Measurements from ENCODE around the gene ACIN1.

Gene ACIN1

DNA sequence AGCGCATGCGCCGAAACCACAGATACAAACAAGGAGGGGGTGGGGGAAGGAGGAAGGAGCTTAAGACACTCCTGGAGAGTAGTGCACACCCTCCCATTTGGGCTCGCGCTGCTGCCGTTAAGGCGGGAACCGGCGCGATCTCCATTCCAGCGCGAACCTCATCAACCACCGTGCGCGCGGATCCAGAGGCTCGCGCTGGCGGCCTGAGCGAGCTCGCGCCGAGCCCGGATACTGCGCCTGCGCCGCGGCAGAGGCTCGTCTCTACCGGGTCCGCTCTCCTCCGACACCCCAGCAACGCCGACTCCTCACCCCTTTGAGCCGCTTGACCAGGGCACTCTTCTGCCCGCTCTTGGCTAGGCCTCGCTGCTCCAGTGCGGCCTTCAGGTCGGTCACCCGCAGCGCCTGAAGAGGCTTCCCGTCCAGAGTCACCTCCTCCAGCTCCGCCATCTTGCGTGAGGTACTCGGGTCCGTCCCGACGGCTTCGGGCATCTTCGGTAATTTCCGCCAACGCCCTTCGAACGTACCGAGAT lies at the start of gene ACIN1:
Gene ACIN1, minus strand, starts transcription at position 471 of the 530 bp plus-strand sequence. Its CDS starts 24 bp downstream, at position 447.
- DNase-seq, result peak; percentile 63

- no peak for DNase-seq
These were observed 49.0 kb upstream of the ACIN1 start for GRCh38 chr14:23143911-23144310.

DNA sequence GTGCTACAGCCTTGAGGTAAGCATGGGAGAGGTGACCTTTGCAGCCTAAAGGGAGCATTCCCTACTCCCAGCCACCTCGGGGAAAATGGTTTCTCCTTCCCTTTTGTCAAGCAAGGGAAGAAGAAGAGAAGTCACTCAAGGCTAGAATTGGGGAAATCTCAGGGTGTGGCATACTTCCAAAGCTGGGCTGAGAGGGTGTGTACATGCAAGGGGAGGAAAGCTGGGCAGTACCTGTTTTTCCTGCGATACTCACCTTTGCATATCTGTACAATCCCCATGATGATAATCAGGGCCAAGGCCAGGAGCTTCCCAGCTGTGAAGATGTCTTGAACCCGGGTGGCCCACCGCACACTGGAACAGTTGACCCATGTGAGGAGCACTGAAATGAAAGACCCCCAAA lies 47.9 kb upstream of the ACIN1 start:
- no peak for DNase-seq

GRCh38 chr14:23141706-23142444 lies 46.9 kb upstream of the ACIN1 start:
- DNase-seq, result no peak

DNA sequence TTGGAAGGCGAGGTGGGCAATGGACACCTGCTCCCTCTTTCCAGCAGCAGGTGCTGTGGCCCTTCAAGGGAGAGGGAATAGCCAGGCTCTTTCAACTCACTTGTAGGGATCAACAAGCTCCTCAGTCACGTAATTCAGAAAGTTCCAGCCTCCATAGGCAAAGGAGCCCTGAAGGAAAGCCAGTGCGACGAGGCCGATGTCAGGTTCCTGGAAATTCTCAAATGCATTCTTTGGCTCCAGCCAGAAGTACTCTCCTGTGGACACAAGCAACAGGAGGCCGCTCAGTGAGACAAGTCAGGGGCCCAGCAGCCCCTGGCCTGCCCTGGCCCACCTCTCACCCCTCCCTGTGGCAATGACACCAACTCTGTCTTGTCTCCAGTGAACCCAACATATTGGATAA lies 45.4 kb upstream of the ACIN1 start:
- no peak for DNase-seq

DNA sequence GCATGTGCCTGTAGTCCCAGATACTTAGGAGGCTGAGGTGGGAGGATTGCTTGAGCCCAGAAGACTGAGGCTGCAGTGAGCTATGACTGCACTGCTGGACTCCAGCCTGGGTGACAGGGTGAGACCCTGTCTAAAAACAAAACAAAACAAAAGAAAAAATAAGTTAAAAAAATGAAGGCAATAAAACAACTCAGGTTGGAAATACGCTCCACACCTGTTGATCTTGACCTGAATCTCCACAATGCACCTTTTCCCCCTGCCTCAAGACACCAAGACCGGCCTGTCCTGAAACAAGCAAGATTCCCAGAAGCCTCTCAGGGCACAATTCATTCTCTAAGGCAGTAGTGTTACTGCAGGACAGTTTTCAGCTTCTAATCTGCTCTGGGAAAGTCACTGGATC lies 44.9 kb upstream of the ACIN1 start:
- DNase-seq, result no peak

- DNase-seq, result no peak
These were observed 43.0 kb upstream of the ACIN1 start for GRCh38 chr14:23137813-23138535.

GRCh38 chr14:23137192-23137812 lies 42.4 kb upstream of the ACIN1 start:
- no peak for DNase-seq

GRCh38 chr14:23136566-23137133 lies 41.7 kb upstream of the ACIN1 start:
- DNase-seq, result no peak

DNA sequence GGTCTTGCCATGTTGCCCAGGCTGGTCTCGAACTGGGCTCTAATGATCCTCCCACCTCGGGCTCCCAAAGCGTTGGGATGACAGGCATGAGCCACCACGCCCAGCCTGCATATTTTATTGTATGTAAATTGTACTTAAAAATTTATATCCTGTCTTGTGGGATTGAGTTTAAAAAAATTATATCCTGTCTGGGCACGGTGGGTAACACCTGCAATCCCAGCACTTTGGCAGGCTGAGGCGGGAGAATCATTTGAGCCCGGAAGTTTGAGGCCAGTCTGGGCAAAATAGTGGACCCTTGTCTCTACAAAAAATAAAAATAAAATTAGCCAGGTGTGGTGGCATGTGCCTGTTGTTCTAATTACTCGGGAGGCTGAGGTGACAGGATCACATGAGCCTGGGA lies 38.0 kb upstream of the ACIN1 start:
- no peak for DNase-seq

DNA sequence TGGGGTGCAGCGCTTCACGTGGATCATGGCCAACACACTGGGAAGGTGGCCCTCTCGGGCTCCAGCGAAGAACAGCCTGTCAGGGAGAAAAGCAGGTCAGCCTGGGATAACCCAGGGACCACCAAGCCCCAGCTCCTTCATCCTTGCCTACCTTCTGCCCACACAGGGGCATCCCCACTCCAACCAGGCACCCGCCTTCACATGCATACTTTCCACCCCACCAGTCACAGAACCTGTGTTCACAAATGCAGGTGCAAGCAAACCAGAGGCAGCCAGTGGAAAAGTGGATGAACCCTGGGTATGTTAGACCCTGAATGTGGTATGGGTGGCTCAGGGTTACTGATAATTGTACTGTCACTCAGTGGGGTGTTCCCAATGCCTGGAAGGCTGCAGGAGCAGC lies 36.5 kb upstream of the ACIN1 start:
- DNase-seq, result no peak

DNA sequence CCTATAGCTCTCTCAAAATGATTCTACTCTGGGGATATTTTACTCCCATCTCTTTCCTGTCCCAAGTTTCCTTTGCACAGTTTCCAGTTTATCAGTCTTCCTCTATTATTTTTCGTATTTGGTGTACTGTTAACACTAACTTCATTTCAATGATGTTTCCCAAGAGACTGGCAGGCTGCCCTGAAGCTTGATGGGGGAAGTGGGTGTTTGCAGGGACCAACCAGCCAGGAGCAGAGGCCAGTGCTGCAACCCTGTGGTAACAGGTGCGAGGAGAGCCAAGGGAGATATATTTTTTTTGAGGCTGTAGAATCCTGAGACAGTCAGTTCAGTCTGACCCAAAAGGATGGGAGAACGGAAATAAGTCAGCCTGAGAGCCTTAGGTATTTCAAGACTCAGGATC lies 35.9 kb upstream of the ACIN1 start:
- no peak for DNase-seq

- DNase-seq, result no peak
These were observed 34.9 kb upstream of the ACIN1 start for GRCh38 chr14:23129759-23130316.

DNA sequence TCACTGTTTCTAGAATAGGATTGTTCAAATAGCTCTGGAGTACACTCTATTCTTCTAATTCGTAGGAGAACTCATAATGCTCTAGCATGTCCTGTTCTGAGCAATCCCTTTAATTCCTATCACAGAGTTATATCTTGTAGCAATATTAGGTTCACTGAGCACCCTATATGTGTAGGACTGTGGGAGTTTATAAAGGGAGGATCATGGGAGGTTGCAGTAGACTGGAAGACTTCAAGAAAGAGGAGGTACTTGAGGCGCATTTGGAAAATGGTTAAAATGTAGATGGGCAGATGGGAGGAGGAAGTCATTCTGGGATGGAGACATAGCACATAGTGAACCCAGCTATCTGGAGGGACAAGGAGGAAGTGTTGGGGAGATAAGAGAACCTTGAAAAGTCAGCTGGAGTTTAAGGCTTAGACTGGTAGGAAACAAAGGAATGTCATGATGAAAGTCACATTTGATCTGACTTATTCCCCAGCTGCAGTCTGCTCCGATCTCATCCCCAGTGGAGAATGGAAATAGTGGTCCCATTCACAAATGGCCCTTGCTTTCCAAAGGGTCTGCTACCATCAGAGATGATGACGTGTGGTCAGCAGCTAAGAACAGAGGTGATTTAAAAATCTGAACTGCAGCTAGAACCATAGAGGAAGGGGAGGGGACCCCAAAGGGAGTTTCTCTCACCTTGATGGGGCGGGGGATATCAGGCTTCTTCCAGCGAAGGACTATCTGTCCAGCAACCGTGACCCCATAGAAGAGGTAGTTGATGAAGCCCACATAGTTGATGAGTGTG lies 34.2 kb upstream of the ACIN1 start:
- DNase-seq, result no peak

DNA sequence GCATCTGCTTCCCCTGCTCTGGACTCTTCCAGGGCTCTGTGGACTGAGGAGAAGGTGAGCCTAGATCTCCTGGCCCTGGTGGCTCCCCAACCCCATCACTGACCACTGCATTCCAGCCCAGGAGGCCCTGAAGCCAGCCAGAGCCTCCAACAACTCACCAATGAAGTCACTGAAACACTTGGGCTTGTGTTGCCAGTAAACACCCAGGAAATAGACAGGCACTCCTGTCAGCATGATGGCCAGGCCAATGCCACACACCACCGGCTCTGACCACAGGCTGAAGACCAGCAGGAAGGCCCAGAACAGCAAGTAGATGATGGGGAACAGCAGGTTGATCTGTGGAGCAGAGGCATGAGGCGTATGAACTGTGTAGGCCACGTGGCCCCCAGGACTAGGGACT lies 32.9 kb upstream of the ACIN1 start:
- no peak for DNase-seq

- no peak for DNase-seq
These were observed 31.8 kb upstream of the ACIN1 start for GRCh38 chr14:23126548-23127278.

DNA sequence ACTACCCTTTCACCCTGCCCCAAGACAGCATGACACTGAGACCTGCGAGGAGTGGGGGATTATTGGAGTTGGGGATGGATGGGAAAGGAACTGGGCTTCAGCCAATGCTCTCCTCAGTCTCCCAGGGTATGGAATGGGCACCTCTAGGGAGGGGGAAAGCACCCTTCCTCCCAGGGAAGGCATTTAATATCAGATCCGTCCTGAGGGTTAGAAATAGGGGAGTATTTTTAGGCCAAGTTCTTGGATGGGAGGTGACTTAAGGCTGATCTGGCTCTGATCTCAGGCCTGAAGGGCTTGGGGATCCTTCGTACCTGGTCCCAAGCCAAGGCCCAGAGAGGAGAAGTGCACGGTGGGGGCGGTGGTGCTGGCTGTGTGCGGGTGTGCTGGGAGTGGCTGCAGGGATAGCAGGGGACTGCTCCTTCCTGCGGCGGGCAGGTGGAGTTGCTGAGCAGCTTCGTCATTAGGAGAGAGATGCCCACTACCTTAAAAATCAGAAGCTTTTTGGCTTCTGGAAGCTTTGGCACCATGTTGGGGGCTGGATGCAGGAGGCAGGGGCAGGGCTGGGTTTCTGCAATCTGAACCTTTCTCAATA lies 31.1 kb upstream of the ACIN1 start:
- no peak for DNase-seq

- no peak for DNase-seq
These were observed 30.1 kb upstream of the ACIN1 start for GRCh38 chr14:23125011-23125410.

GRCh38 chr14:23124337-23124954 lies 29.5 kb upstream of the ACIN1 start:
- no peak for DNase-seq

GRCh38 chr14:23123419-23123818 lies 28.5 kb upstream of the ACIN1 start:
- DNase-seq, result no peak

GRCh38 chr14:23122086-23122485 lies 27.1 kb upstream of the ACIN1 start:
- no peak for DNase-seq

Measured in activated gamma-delta T cell treated with Interleukin-2 at 50 U/mL for 16 hours (primary cell).